Mesendoderm (in vitro differentiated cells): ENCODE results near the gene PPP4R4.
A peak's percentile ranks its signal among the peaks of the same experiment; 100 is the strongest.

Experiments
- DNase-seq: peaks from one replicate; pipeline ENCODE4 v3.0.0; 2013
- H2AK5ac ChIP-seq: 2 replicates; pipeline ENCODE4 v1.6.1; 2013; ENCODE audit warnings: low read length, inconsistent platforms
- H2BK120ac ChIP-seq: 2 replicates; pipeline ENCODE4 v1.6.1; 2013; ENCODE audit warnings: low read depth, mild to moderate bottlenecking, low read length, moderate library complexity, mixed read lengths
- H2BK15ac ChIP-seq: replicated peaks from 2 replicates; pipeline ENCODE4 v1.6.1; 2013; ENCODE audit warnings: low read depth, mild to moderate bottlenecking, moderate library complexity
- H2BK5ac ChIP-seq: 2 replicates; pipeline ENCODE4 v1.6.1; 2013; ENCODE audit warnings: low read length, inconsistent platforms
- H3K18ac ChIP-seq: 2 replicates; pipeline ENCODE4 v1.6.1; 2013; ENCODE audit warnings: mild to moderate bottlenecking, low read length, mixed read lengths
- H3K23ac ChIP-seq: one replicate; pipeline ENCODE4 v1.6.1; 2013; ENCODE audit warnings: low read length
- H3K27ac ChIP-seq: 2 replicates; pipeline ENCODE4 v1.5.1; 2013; ENCODE audit warnings: low read depth, mild to moderate bottlenecking, inconsistent platforms, low read length, moderate library complexity
- H3K27me3 ChIP-seq: 2 replicates; pipeline ENCODE4 v1.6.1; 2013; ENCODE audit warnings: low read length, control low read depth, mild to moderate bottlenecking, inconsistent platforms; ENCODE audit not compliant: insufficient read depth, poor library complexity
- H3K36me3 ChIP-seq: 2 replicates; pipeline ENCODE4 v1.6.1; 2013; ENCODE audit warnings: low read length, inconsistent platforms; ENCODE audit not compliant: control insufficient read depth, insufficient read depth
- H3K4ac ChIP-seq: one replicate; pipeline ENCODE4 v1.6.1; 2013; ENCODE audit warnings: low read depth, mild to moderate bottlenecking, low read length, moderate library complexity
- H3K4me1 ChIP-seq: 2 replicates; pipeline ENCODE4 v1.6.1; 2013; ENCODE audit warnings: low read depth, low read length, inconsistent platforms; ENCODE audit not compliant: control insufficient read depth
- H3K4me2 ChIP-seq: 2 replicates; pipeline ENCODE4 v1.6.1; 2013; ENCODE audit warnings: low read length
- H3K4me3 ChIP-seq: 2 replicates; pipeline ENCODE4 v1.5.1; 2013; ENCODE audit warnings: mild to moderate bottlenecking, low read length
- H3K56ac ChIP-seq: one replicate; pipeline ENCODE4 v1.6.1; 2013; ENCODE audit warnings: low read length
- H3K79me1 ChIP-seq: 2 replicates; pipeline ENCODE4 v1.6.1; 2013; ENCODE audit warnings: low read length, inconsistent platforms
- H3K79me2 ChIP-seq: 2 replicates; pipeline ENCODE4 v1.6.1; 2013; ENCODE audit warnings: mild to moderate bottlenecking, low read length; ENCODE audit not compliant: control insufficient read depth, insufficient read depth
- H3K9ac ChIP-seq: 2 replicates; pipeline ENCODE4 v1.6.1; 2013; ENCODE audit warnings: low read length, inconsistent platforms
- H4K5ac ChIP-seq: one replicate; pipeline ENCODE4 v1.6.1; 2013; ENCODE audit warnings: low read length
- H4K8ac ChIP-seq: one replicate; pipeline ENCODE4 v1.6.1; 2013; ENCODE audit warnings: low read depth, mild to moderate bottlenecking, control low read depth, low read length, moderate library complexity
- WGBS: extraction: QIAGEN DNeasy Blood & Tissue Kit; methylation state at CpG from one replicate; pipeline ENCODE4 v1.1.7; 2013; ENCODE audit warnings: low lambda C conversion rate, missing lambda C conversion rate; ENCODE audit not compliant: insufficient coverage; ENCODE audit errors: extremely low coverage; 5-methylcytosine and 5-hydroxymethylcytosine counted together

Gene PPP4R4

DNA sequence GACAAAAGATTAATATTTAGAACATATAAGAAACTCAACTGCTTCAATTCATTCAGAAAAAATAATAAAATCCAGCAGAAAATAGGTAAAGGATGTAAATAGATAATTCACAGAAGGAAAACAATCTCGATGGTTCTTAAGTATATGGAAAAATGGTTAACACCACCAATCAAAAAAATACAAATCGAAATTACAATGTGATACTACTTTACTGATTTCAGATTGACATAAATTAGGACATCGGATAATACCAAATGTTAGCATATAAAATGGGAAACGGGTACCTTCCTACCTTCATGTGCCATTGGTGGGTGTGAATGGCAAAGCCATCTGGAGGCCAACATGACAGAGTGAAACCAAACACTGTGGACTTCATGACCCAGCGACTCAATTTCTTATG is 1.6 kb upstream of the PPP4R4 start:
- no peak overlapping the region for H3K18ac ChIP-seq
- no CpG with 5 or more reads among the region's 5 CpGs for WGBS
- no peak overlapping the region for H2BK15ac ChIP-seq
- H3K4ac ChIP-seq, result no peak overlapping the region
- no peak overlapping the region for H3K9ac ChIP-seq
- peaks cover 3% of the 10 kb centered on the region for H3K27me3 ChIP-seq
- H3K56ac ChIP-seq, result no peak overlapping the region
- H4K5ac ChIP-seq, result no peak overlapping the region
- H3K4me2 ChIP-seq, result no peak overlapping the region
- H3K4me1 ChIP-seq, result peaks cover 2% of the 10 kb centered on the region
- H3K23ac ChIP-seq, result no peak overlapping the region
- H3K79me2 ChIP-seq, result no peaks in the 10 kb centered on the region
- DNase-seq, result no peak
- no peak overlapping the region for H3K27ac ChIP-seq
- no peak overlapping the region for H2BK120ac ChIP-seq
- no peak overlapping the region for H2AK5ac ChIP-seq
- H3K79me1 ChIP-seq, result no peaks in the 10 kb centered on the region
- H3K4me3 ChIP-seq, result no peak overlapping the region
- no peak overlapping the region for H4K8ac ChIP-seq
- no peaks in the 10 kb centered on the region for H3K36me3 ChIP-seq
- H2BK5ac ChIP-seq, result no peak overlapping the region

GRCh38 chr14:94173471-94173884 is 644 bp upstream of the PPP4R4 start:
- DNase-seq, result no peak

GRCh38 chr14:94174604-94175010 is 485 bp downstream of the PPP4R4 start:
- H3K27me3 ChIP-seq, result peaks cover 3% of the 10 kb centered on the region
- no peak for DNase-seq

More at GRCh38 chr14:94173471-94173884, 644 bp upstream of the PPP4R4 start:
- Histone ChIP-seq H3K79me1 (no peaks in the 10 kb centered on the region), H4K8ac (no peak overlapping the region), H3K23ac (no peak overlapping the region), H3K4me1 (peaks cover 2% of the 10 kb centered on the region), H2BK5ac (no peak overlapping the region), H3K27me3 (peaks cover 3% of the 10 kb centered on the region), H2BK120ac (no peak overlapping the region), H3K18ac (peak overlapping the region; percentile 42), H3K27ac (no peak overlapping the region), H3K79me2 (no peaks in the 10 kb centered on the region), H3K36me3 (no peaks in the 10 kb centered on the region), H3K56ac (peak overlapping the region; percentile 62), H3K4me2 (peak overlapping the region; percentile 42), H4K5ac (no peak overlapping the region), H2AK5ac (no peak overlapping the region), H3K4me3 (peak overlapping the region; percentile 66), H2BK15ac (no peak overlapping the region), H3K4ac (no peak overlapping the region), H3K9ac (peak overlapping the region; percentile 62)
- WGBS, result no CpG with 5 or more reads among the region's 20 CpGs

DNA sequence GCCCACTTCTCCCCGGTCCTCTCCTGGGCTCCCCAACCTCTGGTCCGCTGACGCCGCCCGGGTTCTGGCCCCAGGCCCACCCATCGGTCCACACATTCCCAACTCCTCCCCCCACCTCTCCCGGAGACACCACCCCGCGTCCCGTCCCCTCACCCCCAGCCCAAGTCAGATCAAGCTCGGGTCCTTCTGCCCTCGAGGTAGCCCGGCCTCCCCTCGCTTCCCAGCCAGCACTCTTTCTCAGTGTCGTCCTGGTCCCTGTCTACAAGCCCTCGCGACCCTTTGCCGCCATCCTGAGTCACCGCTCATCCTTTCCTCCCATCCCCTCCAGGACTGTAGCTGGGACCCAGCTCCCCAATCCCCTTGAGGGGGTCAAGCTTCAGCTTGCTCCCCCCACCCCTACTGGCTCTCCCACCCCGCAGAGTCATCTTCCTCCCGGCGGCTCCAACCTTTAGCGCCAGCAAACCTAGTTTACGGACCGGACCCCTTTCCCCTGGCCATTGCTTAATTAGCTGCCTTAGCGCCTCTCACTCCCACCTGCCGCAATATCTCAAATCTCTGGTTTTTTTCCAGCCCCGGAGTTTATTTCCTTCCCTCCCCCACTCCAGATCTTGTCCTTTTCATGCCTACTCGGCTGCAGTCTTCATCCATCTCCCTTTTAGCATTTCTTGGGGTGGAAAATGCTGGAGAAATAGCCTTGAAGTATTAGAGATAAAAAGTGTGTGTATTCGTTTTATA is 1.1 kb downstream of the PPP4R4 start:
- Histone ChIP-seq H3K79me2 (no peaks in the 10 kb centered on the region), H3K4me1 (peaks cover 2% of the 10 kb centered on the region), H3K79me1 (no peaks in the 10 kb centered on the region), H2BK120ac (no peak overlapping the region), H4K5ac (no peak overlapping the region), H3K27ac (no peak overlapping the region), H2AK5ac (no peak overlapping the region), H3K27me3 (peaks cover 3% of the 10 kb centered on the region), H3K23ac (no peak overlapping the region), H2BK5ac (no peak overlapping the region), H3K56ac (peak overlapping the region; percentile 88), H3K18ac (peak overlapping the region; percentile 61), H3K4me3 (peak overlapping the region; percentile 52), H3K4ac (no peak overlapping the region), H2BK15ac (no peak overlapping the region), H3K36me3 (no peaks in the 10 kb centered on the region), H3K4me2 (peak overlapping the region; percentile 75), H3K9ac (peak overlapping the region; percentile 70), H4K8ac (no peak overlapping the region)
- peak; percentile 66 for DNase-seq
- WGBS, result no CpG with 5 or more reads among the region's 30 CpGs

More at GRCh38 chr14:94174604-94175010, 485 bp downstream of the PPP4R4 start:
- Histone ChIP-seq H2BK5ac (no peak overlapping the region), H2AK5ac (no peak overlapping the region), H3K4me3 (peak overlapping the region; percentile 46), H3K4ac (no peak overlapping the region), H2BK15ac (no peak overlapping the region), H3K23ac (peak overlapping the region; percentile 69), H2BK120ac (no peak overlapping the region), H4K5ac (no peak overlapping the region), H3K79me1 (no peaks in the 10 kb centered on the region), H4K8ac (no peak overlapping the region), H3K27ac (no peak overlapping the region), H3K79me2 (no peaks in the 10 kb centered on the region), H3K56ac (peak overlapping the region; percentile 88), H3K36me3 (no peaks in the 10 kb centered on the region), H3K9ac (peak overlapping the region; percentile 70), H3K4me2 (peak overlapping the region; percentile 54), H3K4me1 (peaks cover 2% of the 10 kb centered on the region), H3K18ac (peak overlapping the region; percentile 61)
- no CpG with 5 or more reads among the region's 39 CpGs for WGBS

- Histone ChIP-seq H4K5ac (no peak overlapping the region), H4K8ac (no peak overlapping the region), H3K23ac (no peak overlapping the region), H3K27me3 (peaks cover 3% of the 10 kb centered on the region), H3K79me1 (no peaks in the 10 kb centered on the region), H3K4ac (no peak overlapping the region), H3K36me3 (no peaks in the 10 kb centered on the region), H3K27ac (no peak overlapping the region), H2BK15ac (no peak overlapping the region), H2AK5ac (no peak overlapping the region), H2BK5ac (no peak overlapping the region), H2BK120ac (no peak overlapping the region), H3K56ac (peak overlapping the region; percentile 51), H3K79me2 (no peaks in the 10 kb centered on the region), H3K4me2 (peak overlapping the region; percentile 75), H3K4me1 (peaks cover 2% of the 10 kb centered on the region), H3K4me3 (no peak overlapping the region), H3K9ac (peak overlapping the region; percentile 70), H3K18ac (no peak overlapping the region)
- no peak for DNase-seq
- WGBS, result no CpG with 5 or more reads among the region's 7 CpGs
Measured at GRCh38 chr14:94175747-94176146, 1.6 kb downstream of the PPP4R4 start.
